RKO (cell line): ENCODE measurements around the gene CCDC88C.
A peak's percentile ranks its signal among the peaks of the same experiment; 100 is the strongest.

ENCODE experiments used
- DNase-seq: peaks from one replicate; pipeline ENCODE4 v3.0.0-alpha.2; 2016; ENCODE audit warnings: low spot score

Gene CCDC88C

DNA sequence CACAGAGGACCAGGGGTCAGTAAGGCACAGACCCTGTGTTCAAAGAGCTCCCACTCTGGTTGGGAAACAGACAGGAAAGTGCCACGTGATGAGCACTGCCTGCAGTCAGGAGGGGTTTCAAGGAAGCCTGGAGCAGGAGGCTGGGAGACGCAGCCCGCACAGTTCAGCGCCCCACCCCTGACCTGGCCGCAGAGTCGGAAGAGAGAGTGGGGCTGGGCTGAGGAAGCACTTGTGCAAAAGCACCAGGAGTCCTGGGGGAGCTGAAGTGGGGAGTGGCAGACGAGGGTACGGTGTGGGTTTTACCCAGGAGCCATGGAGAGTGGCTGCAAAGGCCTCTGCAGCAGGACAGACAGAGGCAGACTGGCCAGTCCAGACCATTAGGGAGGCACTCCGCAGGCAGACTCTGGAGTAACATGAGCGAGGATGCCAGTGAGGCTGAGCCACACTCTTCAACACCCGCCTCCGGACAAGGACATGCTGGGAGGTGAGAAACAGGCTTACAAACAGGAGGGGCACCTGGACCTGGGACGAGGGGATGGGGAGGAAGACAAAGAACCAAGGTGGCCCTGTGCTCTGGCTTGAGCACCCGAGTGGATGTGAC lies 87.4 kb downstream of the CCDC88C start:
- DNase-seq, result no peak

DNA sequence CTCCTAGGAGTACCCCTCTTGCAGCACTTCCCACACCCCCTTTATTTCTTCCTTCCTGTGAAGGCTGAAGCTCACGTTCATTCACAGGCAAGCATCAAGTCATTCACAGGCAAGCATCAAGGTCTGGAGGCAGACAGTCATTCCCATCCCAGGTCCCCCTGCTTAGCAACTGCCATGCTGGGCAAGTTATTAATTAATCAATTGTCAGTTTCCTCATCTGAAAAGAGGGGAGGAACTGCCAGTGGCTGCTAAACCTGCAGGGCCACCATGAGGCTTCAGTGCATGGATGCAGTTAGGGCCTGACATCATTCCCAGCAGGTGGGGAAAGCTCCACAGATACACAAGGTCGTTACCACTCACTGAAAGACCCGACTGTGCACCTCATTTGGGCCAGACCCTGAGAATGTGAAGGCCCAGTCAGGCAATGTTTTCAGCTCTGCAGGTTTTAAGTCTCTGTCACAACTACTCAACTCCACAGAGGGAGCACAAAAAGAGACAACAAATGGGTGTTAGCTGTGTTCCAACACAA lies 88.1 kb downstream of the CCDC88C start:
- no peak for DNase-seq

DNA sequence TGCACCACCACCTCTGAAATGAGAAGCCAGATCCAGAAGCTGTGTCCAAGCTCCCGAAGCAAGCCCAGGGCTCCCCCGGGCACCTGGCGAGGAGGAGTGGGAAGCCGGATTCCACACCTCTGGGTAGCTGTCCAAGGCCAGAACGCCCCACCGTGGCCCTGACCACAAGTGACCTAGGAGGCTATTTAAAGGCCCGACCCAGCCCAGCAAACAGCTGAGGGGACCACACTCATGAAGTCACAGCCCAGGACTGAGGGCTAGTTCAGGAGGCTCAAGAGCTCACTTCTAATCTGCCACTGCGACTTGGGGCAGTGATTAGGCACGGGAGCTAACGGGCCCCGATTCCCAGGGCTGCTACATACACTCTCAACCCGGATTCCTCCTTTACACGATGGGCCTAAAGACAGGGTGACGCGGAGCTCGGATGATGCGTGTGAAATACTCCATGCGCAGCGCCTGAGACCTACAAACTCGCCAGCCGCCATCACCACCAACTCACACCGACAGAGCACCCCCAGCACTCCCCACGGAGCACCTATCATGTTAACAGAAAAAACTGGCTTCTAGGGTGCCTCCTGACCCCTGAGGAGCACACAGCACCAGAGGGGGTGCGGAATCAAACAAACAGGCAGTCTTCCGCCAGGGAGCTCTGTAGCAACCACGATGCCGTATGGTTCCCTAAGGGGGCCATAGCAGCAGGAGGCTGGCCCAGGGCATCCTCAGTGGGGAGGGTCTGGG lies 89.1 kb downstream of the CCDC88C start:
- DNase-seq, result no peak

DNA sequence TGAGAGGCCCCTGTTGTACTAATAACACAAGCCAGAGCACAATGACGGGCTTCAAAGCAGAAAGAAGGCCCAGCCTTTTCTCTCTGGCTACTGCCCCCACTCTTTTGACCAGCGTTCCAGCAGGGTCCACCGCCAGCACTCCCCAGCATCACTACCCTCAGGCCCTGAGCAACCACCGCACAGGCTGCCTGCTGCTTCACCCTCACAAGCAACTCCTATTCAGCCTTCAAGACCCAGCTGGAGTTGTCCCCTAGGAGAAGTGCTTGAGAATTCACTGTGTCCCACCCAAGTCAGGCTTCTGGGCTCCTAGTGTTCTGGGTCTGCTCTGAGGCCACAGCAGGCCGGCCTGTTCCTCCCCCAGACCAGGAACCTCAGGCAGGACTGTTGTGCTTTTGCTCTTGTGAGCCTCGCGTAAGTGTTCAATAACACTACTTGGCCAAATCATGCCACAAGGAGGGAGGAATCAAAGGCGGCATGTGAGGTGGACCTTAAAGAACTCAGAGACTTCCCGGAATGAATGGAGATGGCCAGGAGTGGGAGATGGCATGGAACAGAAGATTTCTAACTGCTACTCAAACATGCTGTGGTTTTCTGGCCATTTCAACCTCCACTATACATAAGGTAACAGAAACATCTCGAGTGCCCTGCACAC lies 89.8 kb downstream of the CCDC88C start:
- no peak for DNase-seq

DNA sequence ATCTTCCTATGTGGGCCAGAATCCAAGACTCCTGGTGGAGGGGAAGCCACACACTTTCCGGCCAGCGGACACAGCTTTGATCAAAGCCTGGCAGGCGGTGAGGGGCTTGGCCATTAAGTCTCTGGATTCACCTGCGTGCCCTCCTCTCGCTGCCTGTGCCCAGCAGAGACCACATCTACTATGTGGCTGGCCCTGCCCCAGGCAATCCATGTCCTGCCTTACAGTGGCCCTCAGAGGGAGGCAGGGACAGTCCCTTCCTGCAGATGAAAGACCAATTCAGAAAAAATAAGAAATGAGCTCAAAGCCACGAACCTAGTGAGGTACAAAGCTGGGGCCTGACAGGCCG lies 90.4 kb downstream of the CCDC88C start:
- no peak for DNase-seq

DNA sequence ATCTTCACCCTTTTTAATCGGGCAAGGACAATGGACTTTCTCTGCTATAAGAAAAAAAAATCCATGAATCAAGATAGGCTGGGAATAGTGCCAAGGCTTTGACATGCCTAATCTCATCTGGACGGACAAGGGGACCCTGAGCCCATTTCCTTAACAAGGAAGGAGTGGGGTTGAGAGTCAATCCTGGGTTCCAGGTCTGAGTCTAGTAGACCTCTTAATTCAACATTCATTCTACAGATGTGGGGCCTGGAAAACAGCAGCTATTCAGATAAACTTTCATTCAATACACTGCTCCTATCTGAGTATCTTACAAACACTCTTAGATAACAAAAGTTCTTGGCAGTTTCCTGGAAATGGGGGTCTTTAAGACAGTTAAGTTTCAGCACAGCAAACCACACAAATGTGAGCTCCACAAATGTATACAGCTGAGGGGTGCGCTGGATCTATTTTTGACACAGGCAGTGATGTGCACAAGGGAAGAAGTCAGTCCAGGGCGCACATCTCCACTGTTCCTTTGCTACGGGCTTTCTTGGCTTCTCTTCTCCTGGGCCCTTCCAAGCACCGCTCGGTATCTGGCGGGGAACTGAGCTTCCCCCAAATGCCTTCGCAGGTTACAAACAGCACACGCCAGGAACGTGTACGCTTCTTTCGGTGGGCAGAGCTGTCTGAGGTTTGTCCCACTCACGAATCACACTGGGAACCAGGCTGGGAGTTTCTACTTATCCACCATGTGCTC lies 90.9 kb downstream of the CCDC88C start:
- DNase-seq, result no peak

DNA sequence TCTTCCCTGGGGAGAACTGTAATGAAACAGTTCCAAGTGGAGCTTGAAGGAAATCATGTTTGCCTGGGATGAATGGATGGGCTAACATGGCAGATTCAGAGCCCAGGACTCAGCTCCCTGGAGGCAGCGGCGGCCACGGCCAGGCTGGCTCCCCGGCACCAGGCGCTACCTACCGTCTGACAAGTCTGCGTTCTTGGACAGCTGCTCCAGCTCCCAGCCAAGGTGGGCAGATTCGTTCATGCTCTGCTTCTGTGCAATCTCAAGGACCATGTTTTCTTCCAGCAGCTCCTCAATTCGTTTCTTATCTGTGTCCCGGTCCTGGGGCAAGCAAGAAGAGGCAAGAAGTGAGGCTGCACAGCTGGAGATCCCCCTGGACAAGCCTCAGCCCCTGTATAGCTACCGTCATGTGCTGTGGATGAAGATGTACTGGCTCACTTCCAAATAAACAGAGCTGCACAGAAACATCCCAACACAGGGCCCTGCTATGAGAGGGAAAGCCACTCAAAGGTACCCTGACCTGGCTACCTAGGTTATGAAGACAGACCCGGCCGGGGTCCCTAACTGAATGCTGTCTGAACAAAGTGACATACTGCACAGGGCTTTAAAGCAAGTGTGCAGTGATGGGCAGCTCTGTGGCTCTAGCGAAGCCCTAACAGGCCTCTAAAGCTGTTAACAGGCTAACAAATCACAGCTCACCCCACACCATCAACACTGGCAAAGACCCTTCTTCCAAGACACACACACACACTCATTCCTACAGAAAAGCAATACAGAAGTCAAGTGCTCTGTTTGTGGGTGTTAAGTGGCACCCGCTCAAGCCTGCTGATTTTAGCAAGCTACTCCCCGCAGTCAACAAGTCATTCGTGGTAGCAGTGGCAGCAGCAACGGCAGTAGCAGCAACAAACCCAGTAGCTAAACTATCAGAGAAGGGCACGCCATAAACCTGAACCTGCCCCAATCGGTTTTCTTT lies 92.7 kb downstream of the CCDC88C start:
- DNase-seq, result no peak

DNA sequence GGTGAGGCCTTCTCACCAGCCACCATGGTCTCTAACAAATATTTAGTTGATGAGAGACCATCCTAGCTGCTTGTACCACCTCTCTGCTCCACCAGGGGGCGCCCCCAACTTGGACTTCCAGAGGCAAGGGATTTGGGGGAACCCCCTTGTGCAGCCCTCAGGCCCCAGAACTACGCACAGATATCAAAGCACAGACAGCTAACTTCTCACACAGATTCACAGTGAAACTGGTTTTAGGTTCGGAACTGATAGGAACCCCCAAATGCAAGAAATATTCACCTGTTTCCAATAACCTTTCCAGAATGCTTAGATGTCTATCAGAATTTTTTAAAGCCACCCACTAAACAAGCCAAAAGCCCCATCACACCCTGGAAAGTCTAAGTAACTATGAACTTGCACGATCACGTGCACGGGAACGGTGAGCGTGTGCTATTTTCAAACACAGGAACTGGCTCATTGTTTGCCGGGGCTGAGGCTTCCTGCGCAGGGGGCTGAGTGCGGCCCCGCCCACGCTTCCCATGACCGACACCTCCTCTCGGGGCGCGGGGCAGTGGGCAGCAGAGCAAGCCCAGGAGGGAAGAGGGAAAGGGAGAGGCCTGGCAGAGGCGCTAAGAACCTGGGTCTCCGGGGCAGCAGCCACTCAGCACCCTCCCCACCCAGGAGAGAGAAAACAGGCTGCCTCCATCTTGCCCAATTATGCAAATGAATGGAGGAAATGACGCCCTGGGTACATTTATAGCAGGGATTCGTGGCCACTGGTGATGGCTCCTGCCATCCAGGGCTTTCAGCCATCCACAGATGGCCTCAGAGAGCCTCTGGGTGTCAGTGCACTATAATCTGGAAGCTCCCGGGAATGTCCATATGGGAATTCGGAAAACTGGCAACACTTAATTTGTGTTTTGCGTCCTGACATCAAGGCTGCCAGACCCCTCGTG lies 93.7 kb downstream of the CCDC88C start:
- DNase-seq, result peak; percentile 64

DNA sequence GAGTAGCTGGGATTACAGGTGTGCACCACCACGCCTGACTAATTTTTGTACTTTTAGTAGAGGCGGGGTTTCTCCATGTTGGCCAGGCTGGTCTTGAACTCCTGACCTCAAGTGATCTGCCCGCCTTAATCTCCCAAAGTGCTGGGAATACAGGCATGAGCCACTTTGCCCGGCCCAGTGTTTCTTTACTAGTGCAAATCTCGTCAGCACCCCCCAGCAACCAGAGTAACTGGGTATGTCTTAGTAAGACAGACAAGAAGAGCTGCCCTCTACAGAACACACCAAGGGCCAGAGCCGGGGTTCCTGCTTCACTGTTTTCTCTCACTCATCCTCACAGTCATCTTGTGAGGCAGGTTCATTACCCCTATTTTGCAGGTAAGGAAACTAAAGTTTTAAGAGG lies 94.6 kb downstream of the CCDC88C start:
- DNase-seq, result no peak

DNA sequence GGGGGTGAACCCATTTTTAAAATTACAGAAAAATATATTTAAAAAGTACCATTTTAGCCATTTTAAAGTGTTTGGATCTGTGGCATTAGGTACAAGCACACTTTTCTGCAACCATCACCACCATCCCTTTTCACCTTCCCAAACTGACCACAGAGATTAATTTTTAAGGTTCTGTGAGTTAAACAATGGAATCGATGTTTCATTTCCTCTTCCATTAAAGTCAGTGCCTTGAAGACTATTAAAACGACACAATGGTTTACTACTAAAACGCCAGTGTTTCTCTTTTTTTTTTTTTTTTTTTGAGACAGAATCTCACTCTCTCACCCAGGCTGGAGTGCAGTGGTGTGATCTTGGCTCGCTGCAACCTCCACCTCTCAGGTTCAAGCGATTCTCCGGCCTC lies 95.0 kb downstream of the CCDC88C start:
- no peak for DNase-seq

DNA sequence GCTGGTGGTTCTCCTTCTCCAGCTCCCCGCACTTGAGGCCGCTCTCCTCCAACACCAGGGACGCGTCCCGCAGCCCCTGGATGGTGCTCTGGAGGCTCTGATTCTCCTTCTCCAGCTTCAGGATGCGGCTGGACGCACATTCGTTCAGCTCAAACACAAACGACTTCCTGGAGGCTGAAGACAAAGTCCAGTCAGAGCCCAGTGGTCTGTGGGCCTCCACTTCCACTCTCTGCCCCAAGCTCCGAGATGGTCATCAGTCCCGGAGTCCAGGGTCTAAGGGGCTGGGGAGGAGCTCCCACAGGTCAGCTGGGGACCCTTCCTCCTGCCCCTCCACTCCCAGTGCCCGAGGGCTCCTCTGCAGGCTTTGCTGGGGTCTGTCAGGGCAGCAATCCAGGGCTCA lies 96.5 kb downstream of the CCDC88C start:
- DNase-seq, result no peak

DNA sequence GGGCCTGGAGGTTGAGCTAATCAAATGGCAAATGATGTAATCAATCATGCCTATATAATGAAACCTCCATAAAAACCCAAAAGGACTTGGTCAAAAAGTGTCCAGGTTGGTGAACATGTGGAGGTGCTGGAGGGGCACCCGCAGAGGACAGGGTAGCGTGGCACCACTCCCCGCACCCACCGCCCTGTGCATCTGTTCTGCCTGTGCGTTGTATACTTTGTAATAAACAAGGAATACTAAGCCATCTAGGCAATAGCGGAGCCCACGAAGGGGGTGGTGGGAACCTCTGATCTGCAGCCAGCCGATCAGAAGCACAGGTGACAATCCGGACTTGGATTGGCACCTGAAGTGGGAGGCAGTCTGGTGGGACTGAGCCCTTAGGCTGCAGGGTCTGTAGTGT lies 97.4 kb downstream of the CCDC88C start:
- no peak for DNase-seq

DNA sequence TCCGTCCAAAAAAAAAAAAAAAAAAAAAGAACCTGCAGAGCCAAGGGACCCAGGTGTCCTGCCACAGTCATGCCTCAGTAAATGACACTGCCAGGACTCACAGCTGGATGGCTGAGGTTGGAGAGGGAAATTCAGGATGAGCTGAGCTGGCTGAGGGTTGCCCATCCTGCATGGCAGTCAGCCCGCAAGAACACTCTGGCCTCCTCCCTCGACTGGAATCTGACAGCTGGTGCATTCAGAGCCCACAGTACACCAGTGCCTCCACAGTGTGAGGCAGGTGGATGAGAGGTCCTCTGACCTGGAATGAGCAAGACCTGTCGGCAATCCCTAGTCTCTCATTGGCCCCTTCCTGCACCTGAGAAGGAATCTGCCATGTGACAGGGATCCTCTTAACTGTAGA lies 98.7 kb downstream of the CCDC88C start:
- no peak for DNase-seq

DNA sequence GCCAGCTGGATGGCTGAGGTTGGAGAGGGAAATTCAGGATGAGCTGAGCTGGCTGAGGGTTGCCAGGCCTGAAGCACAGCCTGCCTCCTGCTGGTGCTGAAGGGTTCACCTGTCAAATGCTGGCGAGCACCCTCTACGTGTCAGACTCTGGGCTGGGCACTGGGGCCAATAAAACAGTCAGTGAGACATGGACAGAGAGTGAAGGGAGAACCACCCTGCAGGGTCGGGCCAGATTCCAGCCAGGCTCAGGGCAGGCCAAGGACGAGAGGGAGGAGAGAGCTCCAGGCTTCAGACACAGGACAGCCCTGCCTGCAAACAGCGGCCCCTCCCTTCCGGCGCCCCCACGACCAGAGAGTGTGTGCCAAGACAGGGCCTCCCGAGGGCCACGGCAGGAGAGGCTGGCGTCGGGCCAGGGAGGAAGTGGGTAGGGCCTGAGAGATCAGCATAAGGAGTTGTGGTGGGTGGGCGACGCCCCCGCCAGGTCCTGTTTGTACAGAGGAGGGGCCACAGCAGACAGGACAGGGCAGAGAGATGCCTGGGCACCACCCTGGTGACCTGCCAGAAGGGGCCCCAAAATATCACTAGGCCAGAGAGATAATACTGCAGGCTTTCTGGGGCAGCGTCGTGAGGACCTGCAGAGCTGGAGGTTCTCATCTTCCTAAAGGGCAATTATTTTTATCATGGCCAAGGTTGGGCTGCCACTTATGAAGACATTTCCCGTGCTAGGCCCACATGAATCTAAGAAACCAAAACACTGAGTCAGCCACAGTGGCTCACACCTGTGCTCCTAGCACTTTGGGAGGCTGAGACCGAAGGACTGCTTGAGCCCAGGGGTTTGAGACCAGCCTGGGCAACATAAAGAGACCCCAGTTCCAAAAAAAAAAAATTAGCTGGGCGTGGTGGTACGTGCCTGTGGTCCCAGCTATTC lies 100.0 kb downstream of the CCDC88C start:
- DNase-seq, result no peak

DNA sequence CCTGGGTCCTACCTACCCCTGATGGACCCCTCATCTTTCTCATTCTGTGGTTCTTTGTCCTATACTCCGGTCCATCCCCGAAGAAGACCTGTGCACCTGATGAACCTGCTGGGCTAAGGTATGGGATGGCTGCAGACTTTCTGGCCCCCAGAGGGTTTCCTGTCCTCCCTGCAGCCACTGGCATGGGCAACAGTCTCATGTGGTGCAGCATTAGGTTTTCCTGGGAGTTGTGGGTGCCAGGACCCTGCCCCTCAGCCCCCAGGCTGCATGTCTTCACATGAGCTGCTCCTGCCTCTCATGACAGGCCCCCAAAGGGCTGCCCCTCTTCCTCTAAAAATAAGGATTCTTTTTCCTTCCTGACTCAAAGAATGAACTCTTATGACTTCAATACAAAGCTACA lies 100.9 kb downstream of the CCDC88C start:
- no peak for DNase-seq

DNA sequence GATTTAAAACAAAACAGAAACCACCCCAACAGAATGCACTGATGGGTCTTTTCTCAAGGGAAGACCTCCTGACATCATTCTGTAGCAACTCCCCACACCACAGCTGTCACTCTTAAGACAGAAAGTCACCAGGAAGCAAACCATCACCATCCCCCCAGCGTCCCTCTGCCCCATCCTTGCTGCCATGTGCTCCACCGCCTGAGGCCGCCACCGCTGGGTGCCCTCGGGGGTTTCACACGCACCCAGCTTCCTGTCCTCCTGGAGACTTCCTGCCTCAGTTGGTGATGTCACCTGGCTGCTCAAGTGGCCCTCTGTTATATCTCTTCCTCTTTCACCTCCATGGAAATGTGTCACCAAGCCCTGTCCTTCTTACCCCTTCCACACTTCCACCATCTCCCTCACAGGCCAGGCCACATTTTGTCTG lies 101.8 kb downstream of the CCDC88C start:
- DNase-seq, result no peak

DNA sequence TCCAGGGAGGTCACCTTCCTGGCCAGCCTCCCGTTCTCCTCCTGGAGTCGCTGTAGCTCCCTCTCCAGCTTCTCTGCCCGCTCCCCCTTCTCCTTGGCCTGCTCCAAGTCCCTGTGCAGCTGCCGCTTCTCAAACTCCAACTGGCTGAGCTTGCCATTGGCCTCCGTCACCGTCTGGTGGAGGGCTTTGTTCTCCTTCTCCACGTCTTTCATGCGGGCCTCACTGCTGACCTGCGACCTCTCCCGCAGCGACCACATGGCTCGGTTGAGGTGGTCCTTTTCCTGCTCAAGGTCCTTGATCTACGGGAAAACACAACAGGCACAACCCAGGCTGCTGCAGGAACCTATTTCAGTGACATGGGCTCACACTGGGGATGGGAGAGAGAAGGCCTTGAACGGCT lies 103.8 kb downstream of the CCDC88C start:
- DNase-seq, result no peak

DNA sequence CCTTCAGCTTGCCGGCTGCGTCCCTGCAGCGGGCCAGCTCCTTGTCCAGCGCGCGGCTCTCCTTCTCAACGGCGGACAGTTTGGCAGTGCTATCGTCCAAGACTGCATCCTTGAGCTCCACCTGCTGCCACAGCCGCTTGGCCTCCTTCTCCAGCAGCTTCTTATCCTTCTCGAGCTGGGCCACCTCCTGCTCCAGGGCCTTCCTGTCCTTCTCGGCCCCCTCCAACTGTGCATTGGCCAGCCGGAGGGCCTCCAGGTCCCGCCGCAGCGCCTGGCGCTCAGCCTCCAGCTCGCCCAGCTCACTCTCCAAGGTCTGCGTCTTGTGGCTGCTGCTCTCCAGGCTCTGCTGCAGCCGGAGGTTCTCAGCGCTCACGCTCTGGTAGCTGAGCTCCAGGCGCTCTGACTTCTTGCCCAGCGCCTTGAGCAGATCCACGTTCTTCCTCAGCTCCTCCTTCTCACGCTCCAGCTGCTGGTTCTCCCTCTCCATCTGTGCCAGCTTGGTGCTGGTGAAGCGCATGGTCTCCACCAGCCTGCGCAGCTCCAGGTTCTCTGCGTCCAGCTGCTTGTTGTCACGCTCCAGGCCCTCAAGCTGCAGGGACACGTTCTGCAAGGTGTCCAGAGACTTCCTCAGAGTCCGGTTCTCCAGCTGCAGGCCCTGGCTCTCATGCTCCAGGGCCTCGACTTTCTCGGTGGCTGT lies 104.3 kb downstream of the CCDC88C start:
- no peak for DNase-seq

DNA sequence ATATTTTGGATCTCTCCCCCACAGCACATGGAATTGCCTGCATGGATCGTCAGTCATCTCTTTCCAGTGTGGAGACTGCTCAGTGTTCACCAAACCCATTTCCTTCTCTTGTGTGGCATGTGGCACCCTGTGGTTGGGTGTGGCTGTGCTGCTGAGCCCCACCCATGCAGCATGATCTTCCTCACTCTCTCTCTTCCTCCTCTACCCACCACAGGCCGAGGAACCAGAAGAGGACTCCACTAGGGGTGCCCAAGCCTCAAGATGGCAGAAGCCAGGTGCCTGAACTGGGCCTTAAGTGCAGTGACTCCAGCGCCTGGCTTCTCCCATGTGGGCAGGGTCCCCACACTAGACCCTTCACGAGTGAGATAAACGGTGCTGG lies 106.3 kb downstream of the CCDC88C start:
- DNase-seq, result no peak
